Activated naive CD4-positive, alpha-beta T cell treated with anti-CD3 and anti-CD28 coated beads, Interleukin-2, amount 50 U/mL, for 72 hours (primary cell): ENCODE results near the gene MTG2. TPM values are rescaled to one million over a fixed set of nuclear protein-coding genes. Genes with fewer than 3 reads are reported as not detected.

Source experiments
- ATAC-seq, 2 donors: fragments of 150-1000 bp; cut with Tn5 transposase; 2 replicates each; pipeline ENCODE4 v1.10.0; 2021; ENCODE audit warnings: mild to moderate bottlenecking in 2 of 2, moderate library complexity in 2 of 2
- DNase-seq, 2 donors: peaks; one replicate each; pipeline ENCODE4 v3.0.0; 2021 to 2022; ENCODE audit warnings: low spot score in 2 of 2
- H3K27ac Mint-ChIP-seq, 2 donors: one replicate each; pipeline ENCODE4 v1.8.0; 2022; ENCODE audit warnings: mild to moderate bottlenecking in 2 of 2, mixed read lengths in 2 of 2
- H3K36me3 Mint-ChIP-seq, 2 donors: one replicate each; pipeline ENCODE4 v1.8.0; 2022; ENCODE audit warnings: mixed read lengths in 2 of 2
- H3K9me3 Mint-ChIP-seq, 2 donors: one replicate each; pipeline ENCODE4 v1.8.0; 2022; ENCODE audit warnings: mixed read lengths in 2 of 2
- total RNA-seq, 2 donors: library from RNA; stranded (reverse); gene quantifications; one replicate each; pipeline ENCODE4 v1.2.3, GENCODE V29; 2022

The MTG2 gene
- total RNA-seq, 2 donors from 2014 or later = 33.9 to 39.5 TPM

GRCh38 chr20:62226707-62227590 is 44.1 kb downstream of the MTG2 start:
- Mint-ChIP-seq H3K36me3 (no peaks in the 10 kb centered on the region), H3K9me3 (no peaks in the 10 kb centered on the region), H3K27ac (no peak overlapping the region)
- DNase-seq (no peak), ATAC-seq (no peak)

DNA sequence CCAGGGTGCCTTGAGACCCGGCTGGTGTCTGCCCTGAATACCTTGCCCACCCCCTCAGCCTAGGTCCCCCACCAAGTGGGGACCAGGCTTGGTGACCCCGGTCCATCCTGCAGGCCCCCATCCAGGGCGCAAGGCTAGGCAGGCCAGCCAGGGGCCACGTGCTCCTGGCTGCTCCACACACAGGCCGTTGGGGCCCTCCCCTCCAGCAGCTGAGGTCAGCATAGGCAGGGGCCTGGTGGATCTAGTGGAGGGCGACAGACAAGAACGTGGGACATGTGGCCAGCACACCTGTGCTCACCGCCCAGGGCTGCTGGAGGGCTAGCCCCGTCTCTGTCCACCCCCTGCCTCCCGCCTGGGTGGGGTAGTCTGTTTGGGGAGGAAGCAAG is 44.8 kb downstream of the MTG2 start:
- Mint-ChIP-seq H3K36me3 (no peaks in the 10 kb centered on the region), H3K27ac (no peak overlapping the region), H3K9me3 (no peaks in the 10 kb centered on the region)
- DNase-seq (no peak), ATAC-seq (no peak)

DNA sequence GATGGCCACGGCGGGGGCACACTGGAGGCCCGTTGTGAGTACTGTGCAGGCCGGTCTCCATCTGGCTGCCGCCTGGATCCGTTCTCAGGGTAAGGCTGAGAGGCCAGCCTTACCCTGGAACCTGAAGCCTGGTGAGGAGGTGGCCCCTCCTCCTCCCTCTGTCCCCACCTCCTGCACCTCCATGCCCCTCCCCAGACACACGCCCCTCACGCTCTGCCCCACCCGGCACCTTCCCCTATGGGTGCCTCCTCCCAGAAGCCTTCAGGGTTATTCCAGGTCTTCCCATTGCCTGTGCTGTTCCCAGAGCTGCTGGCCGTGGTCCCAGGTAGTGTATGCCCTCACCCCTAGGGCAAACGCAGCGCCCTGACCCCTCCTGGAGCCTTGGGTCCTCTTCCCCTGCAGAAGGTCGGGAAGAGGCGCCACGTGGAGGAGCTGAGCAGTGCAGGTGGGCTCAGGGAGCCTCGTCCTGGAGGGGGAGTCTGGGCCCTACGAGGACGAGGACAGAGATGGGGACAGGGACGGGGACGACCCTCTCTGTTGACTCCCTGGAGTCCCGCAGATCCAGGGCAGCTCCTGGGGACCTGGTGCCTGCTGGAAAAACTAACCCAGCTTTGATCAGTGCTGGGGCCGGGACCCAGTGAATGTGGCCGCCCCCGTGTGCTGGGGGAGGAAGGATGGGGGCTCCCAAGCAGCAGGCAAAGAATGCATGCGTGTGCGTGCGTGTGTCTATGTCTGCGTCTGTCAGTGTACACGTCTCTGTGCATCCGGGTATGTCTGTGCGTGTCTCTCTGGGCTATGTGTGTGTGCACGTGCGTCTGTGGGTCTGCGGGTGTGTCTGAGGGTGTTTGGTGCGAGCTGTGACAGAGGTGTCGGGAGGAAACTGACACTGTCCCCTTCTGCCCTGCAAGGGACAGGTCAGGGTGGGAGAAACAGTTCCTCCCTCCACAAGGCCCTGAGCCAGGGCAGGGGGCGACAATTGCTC is 45.4 kb downstream of the MTG2 start:
- no peak overlapping the region for H3K27ac Mint-ChIP-seq
- no peaks in the 10 kb centered on the region for H3K36me3 Mint-ChIP-seq

GRCh38 chr20:62228982-62229545 is 46.2 kb downstream of the MTG2 start:
- Mint-ChIP-seq H3K9me3 (no peaks in the 10 kb centered on the region), H3K27ac (no peak overlapping the region), H3K36me3 (no peaks in the 10 kb centered on the region)
- ATAC-seq (no peak), DNase-seq (no peak)

More for the DNA sequence above, 45.4 kb downstream of the MTG2 start:
- DNase-seq = no peak
- ATAC-seq = peak in 1 of 2 donors; percentile 28
- no peaks in the 10 kb centered on the region for H3K9me3 Mint-ChIP-seq

- Mint-ChIP-seq H3K9me3 (no peaks in the 10 kb centered on the region), H3K36me3 (no peaks in the 10 kb centered on the region), H3K27ac (no peak overlapping the region)
- ATAC-seq (no peak), DNase-seq (no peak)
These were observed 46.8 kb downstream of the MTG2 start for GRCh38 chr20:62229667-62230066.

- no peak for DNase-seq
- H3K36me3 Mint-ChIP-seq = no peaks in the 10 kb centered on the region
- no peak overlapping the region for H3K27ac Mint-ChIP-seq
- ATAC-seq = no peak
- H3K9me3 Mint-ChIP-seq = no peaks in the 10 kb centered on the region
These were observed 47.4 kb downstream of the MTG2 start for GRCh38 chr20:62230276-62230675.

DNA sequence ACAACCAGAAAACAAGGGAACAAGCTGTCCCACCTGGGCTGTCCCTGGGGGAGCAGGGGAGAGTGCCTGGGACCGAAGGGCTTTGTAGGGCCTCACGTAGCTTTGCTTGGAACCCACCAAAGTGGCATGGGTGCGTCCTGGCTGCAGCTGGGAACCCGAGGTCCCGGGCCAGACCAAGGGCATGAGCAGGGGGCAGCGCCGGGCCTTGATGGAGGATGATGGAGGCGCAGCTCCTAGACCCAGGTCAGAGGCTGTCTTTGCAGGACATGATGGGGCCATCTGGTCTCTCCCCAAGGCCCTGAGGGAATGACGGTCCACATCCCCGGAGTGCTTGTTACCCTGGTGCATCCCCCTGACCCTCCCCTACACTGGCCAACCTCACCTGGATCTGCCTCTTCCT is 47.9 kb downstream of the MTG2 start:
- no peak overlapping the region for H3K27ac Mint-ChIP-seq
- no peaks in the 10 kb centered on the region for H3K36me3 Mint-ChIP-seq
- ATAC-seq (no peak), DNase-seq (no peak)
- no peaks in the 10 kb centered on the region for H3K9me3 Mint-ChIP-seq

GRCh38 chr20:62231292-62231691 is 48.5 kb downstream of the MTG2 start:
- ATAC-seq (no peak), DNase-seq (no peak)
- Mint-ChIP-seq H3K27ac (no peak overlapping the region), H3K36me3 (no peaks in the 10 kb centered on the region), H3K9me3 (no peaks in the 10 kb centered on the region)

DNA sequence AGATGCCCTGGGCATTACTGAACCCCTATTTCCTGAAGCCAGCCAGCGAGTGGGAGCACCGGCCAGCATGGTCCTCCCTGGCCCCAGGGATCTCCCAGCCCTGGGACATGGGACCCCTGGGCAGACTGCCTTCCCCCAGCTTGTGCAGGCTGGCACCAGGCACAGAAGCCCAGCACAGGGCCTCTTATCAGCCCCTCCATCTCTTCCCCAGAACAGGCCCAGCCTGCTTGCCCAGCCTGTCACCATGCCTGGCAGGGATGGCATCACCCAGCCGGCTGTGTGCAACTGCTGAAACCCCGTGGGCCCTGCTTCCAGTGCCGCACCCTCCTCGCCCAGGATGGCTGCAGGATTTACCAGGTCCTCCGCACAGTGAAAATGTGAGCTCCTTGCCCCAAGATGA is 49.4 kb downstream of the MTG2 start:
- no peaks in the 10 kb centered on the region for H3K36me3 Mint-ChIP-seq
- no peak overlapping the region for H3K27ac Mint-ChIP-seq
- ATAC-seq = no peak
- H3K9me3 Mint-ChIP-seq = no peaks in the 10 kb centered on the region
- no peak for DNase-seq

- Mint-ChIP-seq H3K36me3 (no peaks in the 10 kb centered on the region), H3K9me3 (no peaks in the 10 kb centered on the region), H3K27ac (no peak overlapping the region)
- ATAC-seq (no peak), DNase-seq (no peak)
These were observed 50.2 kb downstream of the MTG2 start for GRCh38 chr20:62232770-62233645.

GRCh38 chr20:62233684-62234083 is 50.9 kb downstream of the MTG2 start:
- Mint-ChIP-seq H3K9me3 (no peaks in the 10 kb centered on the region), H3K36me3 (no peaks in the 10 kb centered on the region), H3K27ac (no peak overlapping the region)
- DNase-seq (no peak), ATAC-seq (no peak)

DNA sequence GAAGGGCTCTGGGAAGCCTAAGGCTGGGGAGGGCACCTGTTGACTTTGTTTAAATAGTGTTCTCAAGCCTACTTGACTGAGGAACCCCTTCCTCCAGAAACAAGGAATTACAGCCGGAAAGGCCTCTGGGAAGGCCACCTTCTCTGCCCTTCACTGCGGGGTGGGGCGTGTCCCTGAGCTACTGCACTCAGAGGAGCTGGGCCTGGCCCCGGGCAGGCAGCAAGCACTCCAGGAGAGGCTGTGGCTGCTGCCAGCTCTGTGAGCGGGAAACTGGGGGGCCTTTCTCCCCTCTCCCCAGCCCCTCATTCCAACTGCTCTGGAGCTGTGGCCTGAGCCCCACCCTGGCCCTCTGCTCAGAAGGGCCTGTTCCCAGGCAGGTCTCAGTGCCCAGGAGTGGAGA is 51.5 kb downstream of the MTG2 start:
- ATAC-seq = no peak
- no peak for DNase-seq

GRCh38 chr20:62235001-62235776 is 52.4 kb downstream of the MTG2 start:
- DNase-seq = no peak
- Mint-ChIP-seq H3K27ac (no peak overlapping the region), H3K36me3 (no peaks in the 10 kb centered on the region), H3K9me3 (no peaks in the 10 kb centered on the region)
- no peak for ATAC-seq

More for the DNA sequence above, 51.5 kb downstream of the MTG2 start:
- Mint-ChIP-seq H3K36me3 (no peaks in the 10 kb centered on the region), H3K27ac (no peak overlapping the region), H3K9me3 (no peaks in the 10 kb centered on the region)

GRCh38 chr20:62235777-62236157 is 52.9 kb downstream of the MTG2 start:
- ATAC-seq (no peak), DNase-seq (no peak)
- Mint-ChIP-seq H3K27ac (no peak overlapping the region), H3K9me3 (no peaks in the 10 kb centered on the region), H3K36me3 (no peaks in the 10 kb centered on the region)

GRCh38 chr20:62236200-62236599 is 53.4 kb downstream of the MTG2 start:
- ATAC-seq (no peak), DNase-seq (no peak)
- Mint-ChIP-seq H3K27ac (no peak overlapping the region), H3K36me3 (no peaks in the 10 kb centered on the region), H3K9me3 (no peaks in the 10 kb centered on the region)
